RWPE2 (cell line): ENCODE results near the gene RASGRP1.

Experiments
- ATAC-seq: fragments of 200-7000 bp; cut with Tn5 transposase; 3 replicates; pipeline ENCODE4 v1.9.1; 2021; ENCODE audit warnings: low read depth
- DNase-seq: peaks from one replicate; pipeline ENCODE4 v3.0.0-alpha.2; 2020; ENCODE audit warnings: low spot score
- H3K27ac ChIP-seq: fragments of 450-650 bp; 2 replicates; pipeline ENCODE4 v1.5.1; 2017; ENCODE audit warnings: mild to moderate bottlenecking; ENCODE audit not compliant: poor library complexity, severe bottlenecking
- H3K27me3 ChIP-seq: fragments of 250-450 bp; sonication (Bioruptor Pico); 2 replicates; pipeline ENCODE4 v1.5.1; 2021; ENCODE audit warnings: mild to moderate bottlenecking, moderate library complexity; ENCODE audit not compliant: insufficient read depth, poor library complexity, severe bottlenecking
- H3K36me3 ChIP-seq: fragments of 250-450 bp; sonication (Bioruptor Pico); 2 replicates; pipeline ENCODE4 v1.5.1; 2020; ENCODE audit warnings: low read depth, mild to moderate bottlenecking, moderate library complexity
- H3K4me1 ChIP-seq: fragments of 250-450 bp; sonication (Bioruptor Pico); 2 replicates; pipeline ENCODE4 v1.5.1; 2021; ENCODE audit warnings: mild to moderate bottlenecking, moderate library complexity; ENCODE audit not compliant: insufficient read depth, poor library complexity, severe bottlenecking
- H3K4me3 ChIP-seq: fragments of 250-450 bp; sonication (Bioruptor Pico); 2 replicates; pipeline ENCODE4 v1.5.1; 2021; ENCODE audit warnings: mild to moderate bottlenecking, moderate library complexity; ENCODE audit not compliant: severe bottlenecking
- H3K9me3 ChIP-seq: fragments of 250-450 bp; sonication (Bioruptor Pico); 2 replicates; pipeline ENCODE4 v1.5.1; 2021; ENCODE audit warnings: mild to moderate bottlenecking, moderate library complexity; ENCODE audit not compliant: severe bottlenecking
- CTCF ChIP-seq: fragments of 450-650 bp; IDR thresholded peaks from one replicate; pipeline ENCODE4 v1.5.1; 2017; ENCODE audit warnings: mild to moderate bottlenecking, moderate library complexity; ENCODE audit not compliant: poor library complexity, severe bottlenecking

Gene RASGRP1

DNA sequence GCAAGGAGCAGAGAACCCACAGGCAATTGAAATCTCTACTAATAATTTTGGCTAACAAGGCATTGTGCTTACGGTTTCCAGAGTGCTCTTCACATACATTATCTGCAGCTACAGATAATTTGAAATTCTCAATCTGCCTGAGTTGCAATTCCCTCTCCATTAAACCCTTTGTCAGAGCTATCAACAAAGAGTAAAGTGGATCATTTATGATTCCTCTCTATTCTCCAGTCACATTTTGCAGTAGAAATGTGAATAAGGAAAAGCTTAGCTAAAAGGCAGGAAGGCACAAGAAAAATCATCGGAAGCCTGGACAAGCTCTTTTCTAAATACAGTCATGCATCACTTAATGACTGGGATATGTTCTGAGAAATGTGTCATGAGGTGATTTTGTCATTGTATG, 61.1 kb downstream of the RASGRP1 start:
- Histone ChIP-seq H3K27ac (no peak overlapping the region), H3K27me3 (no peaks in the 10 kb centered on the region), H3K36me3 (no peaks in the 10 kb centered on the region), H3K4me1 (no peaks in the 10 kb centered on the region), H3K9me3 (no peaks in the 10 kb centered on the region), H3K4me3 (no peak overlapping the region)
- TF ChIP-seq CTCF = no peak
- DNase-seq (no peak), ATAC-seq (no peak)

DNA sequence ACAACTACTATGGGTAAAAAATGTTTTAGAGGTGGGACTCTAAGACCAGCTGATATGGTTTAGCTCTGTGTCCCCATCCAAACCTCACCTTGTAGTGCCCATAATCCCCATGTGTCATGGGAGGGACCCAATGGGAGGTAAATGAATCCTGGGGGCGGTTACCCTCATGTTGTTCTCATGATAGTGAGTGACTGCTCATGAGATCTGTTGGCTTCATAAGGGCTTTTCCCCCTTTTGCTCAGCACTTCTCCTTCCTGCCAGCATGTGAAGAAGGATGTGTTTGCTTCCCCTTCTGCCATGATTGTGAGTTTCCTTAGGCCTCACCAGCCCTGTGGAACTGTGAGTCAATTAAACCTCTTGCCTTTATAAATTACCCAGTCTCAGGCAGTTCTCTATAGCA, 65.0 kb downstream of the RASGRP1 start:
- no peaks in the 10 kb centered on the region for H3K4me1 ChIP-seq
- TF ChIP-seq CTCF = no peak
- no peaks in the 10 kb centered on the region for H3K9me3 ChIP-seq
- DNase-seq = no peak
- H3K27ac ChIP-seq = no peak overlapping the region
- no peak overlapping the region for H3K4me3 ChIP-seq
- no peaks in the 10 kb centered on the region for H3K27me3 ChIP-seq
- ATAC-seq = no peak
- no peaks in the 10 kb centered on the region for H3K36me3 ChIP-seq

DNA sequence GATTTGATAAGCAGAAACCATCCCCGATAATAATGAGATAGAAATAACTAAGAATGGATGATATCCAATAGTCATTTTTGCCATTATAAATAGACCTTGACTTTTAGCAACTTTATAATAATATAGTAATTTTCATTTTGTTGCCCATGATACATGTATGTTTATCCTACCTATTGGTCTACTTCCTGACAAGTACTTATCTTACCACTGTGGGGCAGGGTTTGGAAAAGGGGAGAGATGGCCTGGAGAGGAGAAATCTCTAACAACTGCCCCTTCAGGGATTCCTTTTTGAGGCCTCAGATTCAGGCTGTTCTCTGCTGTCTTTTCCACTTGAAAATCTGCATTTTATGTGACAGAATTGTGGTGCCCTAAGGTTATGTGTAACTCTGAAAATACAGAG, 68.5 kb downstream of the RASGRP1 start:
- peak; percentile 9 for TF ChIP-seq CTCF

DNA sequence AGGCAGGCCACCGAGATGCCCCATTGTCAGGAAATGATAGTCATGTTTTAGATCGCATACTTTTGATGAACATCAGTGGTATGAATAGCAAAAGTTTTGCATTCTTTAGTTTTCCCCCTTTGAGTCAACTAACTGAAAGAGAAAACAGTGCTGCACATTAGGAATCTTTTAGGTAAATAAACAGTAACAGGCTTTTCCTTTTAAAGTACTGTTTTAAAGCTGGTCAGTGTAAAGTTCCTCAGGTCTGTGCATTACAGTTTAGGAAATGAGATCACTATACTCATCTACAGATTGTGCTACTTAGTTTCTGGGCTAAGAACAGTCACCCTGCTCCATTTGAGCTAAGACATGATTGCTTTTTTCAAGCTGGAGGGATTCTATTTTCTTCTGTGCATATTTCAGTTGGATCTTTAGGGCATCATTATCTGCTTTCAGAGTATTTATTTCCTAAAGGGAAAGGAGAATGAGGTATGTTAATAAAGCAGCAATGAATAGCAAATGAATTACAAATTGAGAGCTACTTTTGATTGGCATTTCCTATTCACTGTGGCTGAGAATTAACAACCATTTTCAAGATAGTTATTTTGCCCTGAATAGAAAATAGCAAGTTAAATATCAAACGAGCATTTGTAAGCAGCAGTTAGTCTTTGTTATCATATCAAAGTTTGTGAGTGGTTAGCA, 74.2 kb downstream of the RASGRP1 start:
- Histone ChIP-seq H3K4me1 (no peaks in the 10 kb centered on the region), H3K36me3 (peaks cover 32% of the 10 kb centered on the region), H3K9me3 (no peaks in the 10 kb centered on the region), H3K27ac (no peak overlapping the region), H3K27me3 (no peaks in the 10 kb centered on the region), H3K4me3 (no peak overlapping the region)
- no peak for DNase-seq
- TF ChIP-seq CTCF = no peak
- no peak for ATAC-seq

More for the DNA sequence above, 68.5 kb downstream of the RASGRP1 start:
- H3K9me3 ChIP-seq = no peaks in the 10 kb centered on the region
- ATAC-seq (no peak), DNase-seq (no peak)
- no peaks in the 10 kb centered on the region for H3K4me1 ChIP-seq
- no peaks in the 10 kb centered on the region; the same call in 1 of the 2 replicates for H3K36me3 ChIP-seq
- no peak overlapping the region for H3K27ac ChIP-seq
- H3K27me3 ChIP-seq = no peaks in the 10 kb centered on the region
- H3K4me3 ChIP-seq = no peak overlapping the region

DNA sequence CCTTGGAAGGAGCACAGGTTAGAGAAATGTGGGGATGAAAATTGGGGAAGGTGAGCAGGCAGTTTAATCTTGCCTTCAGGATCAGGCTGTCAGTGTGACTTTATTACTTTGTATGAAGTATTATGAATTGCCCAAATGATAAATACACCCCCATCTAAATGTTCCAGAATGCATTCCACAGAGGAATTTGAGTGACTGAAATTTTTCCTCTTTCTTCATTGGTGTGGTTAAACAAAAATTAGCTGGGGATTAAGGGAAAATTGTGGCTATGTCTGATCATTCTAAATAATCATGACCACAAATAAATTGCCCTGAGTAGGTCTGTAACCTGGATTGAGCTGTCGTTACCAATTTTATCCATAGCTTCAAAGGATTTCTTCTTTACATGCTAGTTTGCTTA, 77.2 kb downstream of the RASGRP1 start:
- no peak for TF ChIP-seq CTCF
- H3K9me3 ChIP-seq = no peaks in the 10 kb centered on the region
- DNase-seq (no peak), ATAC-seq (no peak)
- H3K36me3 ChIP-seq = peaks cover 45% of the 10 kb centered on the region
- no peaks in the 10 kb centered on the region for H3K4me1 ChIP-seq
- no peaks in the 10 kb centered on the region for H3K27me3 ChIP-seq
- H3K4me3 ChIP-seq = no peak overlapping the region
- H3K27ac ChIP-seq = no peak overlapping the region
